NCI-H2081 (cell line): ENCODE results near the gene ADAM19.
A peak's percentile ranks its signal among the peaks of the same experiment; 100 is the strongest.
"Not testable (repeated sequence)": the region's sequence is repeated elsewhere in the genome, so short reads cannot be mapped to it uniquely, and the experiment has no call there.

Experiments used
- DNase-seq, 2 experiments: peaks; one replicate each; lab custom pipeline; 2025; lab: John Stamatoyannopoulos, UW

The ADAM19 gene

DNA sequence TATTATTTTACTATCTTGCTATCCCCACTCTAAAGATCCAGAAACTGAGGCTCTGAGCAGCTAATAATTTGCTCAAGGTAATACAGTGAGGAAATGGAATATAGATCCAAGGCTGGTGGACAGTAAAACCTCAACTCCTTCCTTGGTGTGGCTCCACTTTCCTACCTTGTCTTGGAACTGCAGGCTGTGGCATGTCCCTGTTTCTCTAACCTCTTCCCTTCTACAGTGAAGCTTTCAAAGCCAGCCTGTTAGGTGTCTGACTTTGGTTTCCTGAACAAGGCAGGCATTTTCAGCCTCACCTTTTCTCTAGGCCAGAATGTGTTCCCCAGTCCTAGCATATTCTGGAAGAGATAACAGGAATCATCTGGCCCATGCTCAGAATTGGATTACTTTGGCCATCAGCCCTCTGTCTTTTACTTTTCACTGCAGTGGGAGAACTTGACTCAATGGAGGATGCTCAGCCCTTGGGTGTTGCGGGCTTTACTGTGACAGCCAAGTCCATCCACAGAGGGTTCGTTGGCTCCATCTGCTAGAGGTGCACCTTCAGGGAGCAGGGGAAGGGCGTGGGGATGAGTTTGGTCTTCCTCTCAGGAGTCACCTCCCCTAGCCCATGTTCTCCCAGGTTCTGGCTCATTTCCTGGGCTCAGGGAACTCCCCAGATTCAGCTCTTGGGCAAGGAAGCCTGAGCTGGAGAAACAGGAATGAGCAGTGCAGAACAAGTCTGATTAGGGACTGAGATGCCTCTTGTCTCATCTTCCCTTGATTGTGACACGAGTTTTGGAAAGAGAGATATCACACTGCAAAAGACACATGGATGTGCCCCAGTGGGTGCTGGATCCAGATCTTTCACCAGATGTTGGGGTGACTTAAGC lies 114.4 kb downstream of the ADAM19 start:
- DNase-seq, result no peak

DNA sequence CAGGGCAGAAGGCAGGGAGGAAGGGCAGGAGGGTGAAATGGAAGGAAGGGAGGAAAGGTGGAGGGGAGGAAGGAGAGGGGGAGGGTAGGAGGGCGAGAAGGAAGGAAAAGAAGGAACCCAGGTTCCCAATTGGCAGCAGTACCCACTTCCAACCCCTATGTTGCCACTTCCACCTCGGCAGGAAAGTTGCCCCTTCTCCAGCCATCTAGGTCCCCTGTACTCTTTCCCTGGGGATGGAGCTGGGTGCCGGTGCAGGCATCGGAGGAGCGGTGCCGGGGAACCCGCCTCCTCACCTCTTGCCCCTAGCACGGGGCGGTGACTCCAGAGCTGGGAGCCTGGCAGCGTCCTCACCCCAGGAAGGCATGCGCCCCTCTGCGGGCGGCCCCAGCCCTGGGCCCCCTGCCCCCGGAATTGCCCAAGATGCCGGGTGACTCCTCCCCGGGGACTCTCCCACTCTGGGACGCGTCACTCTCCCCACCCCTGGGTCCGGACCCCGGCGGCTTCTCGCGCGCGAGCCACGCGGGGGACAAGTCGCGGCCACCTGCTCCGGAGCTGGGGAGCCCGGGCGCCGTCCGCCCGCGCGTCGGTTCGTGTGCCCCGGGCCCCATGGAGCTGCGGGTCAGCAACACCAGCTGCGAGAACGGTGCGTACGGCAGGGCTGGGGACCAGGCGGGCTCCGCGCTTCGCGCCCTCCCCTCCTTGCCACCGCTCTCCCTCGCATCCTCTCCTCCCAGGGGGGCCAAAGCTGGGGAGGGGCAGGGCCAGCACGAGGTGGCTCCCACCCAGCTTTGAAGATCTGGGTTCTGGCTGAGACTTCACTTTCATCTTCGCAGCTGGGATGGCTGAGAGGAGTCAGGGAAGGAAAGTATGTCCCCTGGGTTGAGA lies 115.6 kb downstream of the ADAM19 start, which contains the start of gene NIPAL4:
NIPAL4 (plus strand) TSS at position 499 of the 885 bp plus-strand sequence; CDS start at position 607, 108 bp downstream.
- DNase-seq, result peak in 1 of 2 experiments; percentile 37

DNA sequence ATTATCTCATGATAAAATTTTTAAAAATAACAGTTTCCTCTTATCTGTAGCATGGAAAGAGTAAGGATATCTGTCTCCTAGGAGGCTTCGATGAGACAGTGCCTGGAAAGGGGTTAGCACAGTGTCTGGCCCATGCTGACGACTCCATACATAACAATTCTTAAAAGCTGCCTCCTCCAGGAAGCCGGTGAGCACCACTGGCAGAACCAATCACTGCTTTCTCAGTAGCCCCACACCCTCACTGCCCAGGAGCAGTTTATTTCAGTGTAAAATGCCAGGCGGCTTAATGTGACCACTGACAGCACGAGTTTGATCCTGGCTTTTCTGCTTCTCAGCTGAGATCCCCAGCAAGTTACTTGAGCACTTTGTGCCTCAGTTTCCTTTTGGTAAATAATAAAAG lies 116.7 kb downstream of the ADAM19 start:
- no peak for DNase-seq

DNA sequence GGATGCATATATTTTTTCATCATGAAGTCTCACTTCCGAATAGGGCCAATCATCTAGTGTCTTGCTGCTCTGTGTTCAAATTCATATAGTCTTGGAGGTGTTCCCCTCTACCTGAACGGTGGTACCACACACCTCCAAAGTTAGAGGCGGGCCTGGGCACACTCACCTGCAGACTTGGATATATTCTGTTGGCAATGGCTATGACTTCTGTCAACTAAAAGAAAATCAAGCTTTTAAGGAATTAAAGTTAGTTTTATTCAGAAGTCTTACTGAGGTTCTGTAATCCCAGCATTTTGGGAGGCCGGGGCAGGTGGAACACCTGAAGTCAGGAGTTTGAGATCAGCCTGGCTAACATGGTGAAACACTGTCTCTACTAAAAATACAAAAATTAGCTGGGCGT lies 118.2 kb downstream of the ADAM19 start:
- no peak for DNase-seq

DNA sequence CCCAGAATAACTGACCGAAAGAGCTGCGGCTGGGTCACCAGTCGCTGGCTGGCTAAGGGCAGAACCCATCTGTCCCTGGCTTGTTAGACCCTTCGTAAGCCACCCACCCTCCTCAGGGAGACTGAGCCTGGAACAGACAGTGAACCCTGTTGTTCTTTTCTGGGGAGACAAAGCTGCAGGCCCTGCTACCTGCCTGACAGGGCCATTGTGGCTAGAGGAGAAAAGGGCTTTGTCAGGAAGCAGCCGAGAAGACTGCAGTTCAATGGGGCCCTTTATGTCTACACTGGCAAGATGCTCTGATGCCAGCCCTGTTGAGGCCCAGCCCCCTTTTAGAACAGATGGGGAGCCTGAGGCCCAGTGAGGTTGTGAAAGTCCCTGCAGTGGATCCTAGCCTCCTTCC lies 119.3 kb downstream of the ADAM19 start:
- DNase-seq, result no peak

DNA sequence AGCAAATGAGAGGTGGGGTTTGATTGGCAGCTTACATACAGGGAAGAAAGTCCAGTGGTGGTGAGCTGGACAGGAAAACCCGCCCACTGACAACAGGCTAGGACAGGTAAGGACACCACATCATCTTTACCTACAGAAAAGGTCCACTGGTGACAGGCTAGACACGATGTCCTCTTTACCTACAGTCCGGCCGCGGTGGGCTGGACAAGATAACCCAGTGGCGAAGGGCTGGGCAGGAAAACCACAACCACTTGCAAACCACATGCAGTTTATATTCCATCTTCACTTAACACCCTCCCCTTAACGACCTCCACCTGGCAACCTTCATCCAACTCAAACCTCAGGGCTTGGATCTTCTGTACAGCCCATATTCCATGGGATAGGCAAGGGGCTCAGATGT lies 120.5 kb downstream of the ADAM19 start:
- no peak for DNase-seq

DNA sequence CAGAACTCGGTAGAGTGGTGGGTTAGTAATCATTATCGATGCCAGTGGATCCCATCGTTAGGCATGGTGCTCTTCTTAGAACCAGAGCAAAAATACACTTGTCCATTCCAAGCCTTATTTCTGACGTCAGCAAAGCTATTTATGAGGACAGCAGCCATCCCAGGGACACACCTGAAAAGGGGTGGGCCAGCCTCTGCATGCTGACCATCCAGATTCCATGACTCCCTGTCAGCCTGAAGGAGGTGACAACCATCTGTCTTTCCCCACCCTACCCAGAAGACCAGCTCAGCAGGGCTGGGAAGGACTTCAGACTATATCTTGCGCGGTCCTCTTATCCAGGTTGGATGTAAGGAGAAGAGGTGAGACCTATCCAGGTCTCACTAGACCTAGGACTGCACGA lies 121.3 kb downstream of the ADAM19 start:
- no peak for DNase-seq

DNA sequence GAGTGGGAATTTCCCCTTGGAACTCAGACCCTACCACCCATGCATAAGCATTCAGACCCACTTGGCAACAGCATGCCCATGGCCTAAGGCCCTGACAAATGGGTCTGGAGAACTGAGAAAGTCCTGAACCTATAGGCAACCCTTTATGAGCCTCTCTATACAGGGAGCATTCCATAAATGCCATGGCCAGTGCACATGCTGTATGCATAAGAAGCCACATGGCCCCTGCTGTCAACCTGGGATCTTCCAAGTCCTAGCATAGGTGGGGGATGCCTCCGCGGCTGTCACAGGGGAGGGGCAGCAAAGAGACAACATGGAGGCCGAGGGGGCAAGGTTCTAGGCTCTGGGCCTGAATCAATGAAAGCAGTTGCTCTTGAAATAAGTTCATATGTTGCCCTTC lies 123.8 kb downstream of the ADAM19 start:
- DNase-seq, result no peak

DNA sequence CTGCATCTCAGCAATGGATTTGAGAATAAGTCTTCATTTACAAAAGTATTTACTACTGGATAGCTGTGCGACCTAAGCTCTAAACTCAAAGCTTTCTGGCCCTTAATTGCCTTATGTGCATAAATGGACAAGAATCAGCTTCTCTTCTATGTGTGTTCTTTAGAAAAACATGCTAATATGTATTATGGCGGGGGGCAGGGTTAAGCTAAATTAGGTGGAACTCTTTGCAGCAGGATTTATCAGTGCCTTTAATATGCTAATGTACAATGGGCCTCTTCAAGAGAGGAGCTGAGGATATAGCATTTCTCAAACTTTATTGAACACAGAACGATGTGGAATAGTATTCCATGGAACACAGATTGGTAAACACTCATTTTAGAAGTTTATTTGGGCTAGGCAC lies 125.6 kb downstream of the ADAM19 start:
- DNase-seq, result no peak

DNA sequence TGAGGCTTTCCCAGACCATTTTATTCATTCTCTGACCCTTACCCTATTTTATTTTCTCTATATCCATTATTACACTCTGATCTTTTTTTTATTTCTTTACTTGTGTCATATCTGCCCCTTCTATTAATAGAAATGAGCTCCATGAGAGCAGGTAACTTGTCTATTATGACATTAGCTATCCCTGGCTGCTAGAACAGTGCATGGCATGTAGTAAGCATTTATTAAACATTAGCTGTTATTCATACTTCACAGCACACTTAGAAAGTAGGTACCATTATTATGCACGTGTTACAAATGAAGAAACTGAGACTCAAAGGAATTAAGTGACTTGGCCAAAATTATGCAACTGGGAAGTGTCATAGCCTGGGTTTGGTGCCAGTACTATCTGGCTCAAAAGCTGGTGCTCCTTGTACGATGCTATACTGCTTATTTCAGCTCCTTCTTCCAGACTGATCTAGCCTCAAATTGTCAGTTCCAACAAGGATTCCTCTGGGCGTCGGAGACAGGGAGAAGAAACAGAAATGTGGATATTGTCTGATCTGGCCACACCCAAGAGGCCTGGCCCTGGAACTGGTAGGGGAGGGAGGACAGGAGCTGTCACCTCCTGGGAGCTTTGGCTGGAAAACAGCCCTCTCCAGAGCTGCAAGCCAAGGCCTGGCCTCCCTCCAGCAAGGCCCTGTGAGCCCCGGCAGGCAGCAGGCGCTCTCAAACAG lies 126.4 kb downstream of the ADAM19 start:
- DNase-seq, result peak; percentile 62 to 83

DNA sequence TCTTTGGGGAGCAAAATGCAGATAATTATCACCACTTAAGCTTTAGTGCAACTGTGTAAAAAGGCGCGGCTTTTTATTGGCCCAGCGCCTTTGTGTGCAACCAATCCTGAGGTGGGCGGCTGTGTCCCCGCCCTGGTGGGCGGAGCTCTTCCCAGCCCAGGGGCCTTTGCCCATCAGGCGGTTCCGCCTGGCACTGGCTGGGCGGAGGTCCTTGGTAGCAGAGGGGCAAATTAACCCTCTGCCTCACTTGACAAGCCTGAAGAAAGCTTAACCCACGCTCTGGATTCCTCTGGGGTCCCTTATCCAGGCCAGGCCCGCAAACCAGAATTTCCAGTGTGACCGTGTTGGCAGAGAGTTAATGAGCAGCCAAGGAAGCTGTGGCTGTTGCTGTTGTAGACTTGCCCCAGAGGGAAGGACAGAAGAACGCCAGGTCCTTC lies 128.4 kb downstream of the ADAM19 start:
- no peak for DNase-seq

DNA sequence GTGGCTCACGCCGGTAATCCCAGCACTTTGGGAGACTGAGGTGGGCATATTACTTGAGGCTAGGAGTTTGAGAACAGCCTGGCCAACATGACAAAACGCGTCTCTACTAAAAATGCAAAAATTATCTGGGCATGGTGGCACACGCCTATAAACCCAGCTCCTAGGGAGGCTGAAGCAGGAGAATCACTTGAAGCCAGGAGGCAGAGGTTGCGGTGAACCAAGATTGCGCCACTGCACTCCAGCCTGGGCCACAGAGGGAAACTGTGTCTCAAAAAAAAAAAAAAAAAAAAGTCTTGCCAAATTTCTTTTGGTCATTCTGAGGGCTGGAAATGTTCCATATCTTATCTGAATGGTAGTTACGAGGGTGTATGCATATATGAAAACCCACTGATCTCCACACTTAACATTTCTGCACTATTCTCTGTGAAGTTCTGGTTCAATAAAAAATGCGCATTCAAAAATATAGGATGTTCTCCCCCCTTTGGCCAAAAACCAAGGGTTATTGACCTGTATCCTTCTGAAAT lies 129.1 kb downstream of the ADAM19 start:
- DNase-seq, result no peak

DNA sequence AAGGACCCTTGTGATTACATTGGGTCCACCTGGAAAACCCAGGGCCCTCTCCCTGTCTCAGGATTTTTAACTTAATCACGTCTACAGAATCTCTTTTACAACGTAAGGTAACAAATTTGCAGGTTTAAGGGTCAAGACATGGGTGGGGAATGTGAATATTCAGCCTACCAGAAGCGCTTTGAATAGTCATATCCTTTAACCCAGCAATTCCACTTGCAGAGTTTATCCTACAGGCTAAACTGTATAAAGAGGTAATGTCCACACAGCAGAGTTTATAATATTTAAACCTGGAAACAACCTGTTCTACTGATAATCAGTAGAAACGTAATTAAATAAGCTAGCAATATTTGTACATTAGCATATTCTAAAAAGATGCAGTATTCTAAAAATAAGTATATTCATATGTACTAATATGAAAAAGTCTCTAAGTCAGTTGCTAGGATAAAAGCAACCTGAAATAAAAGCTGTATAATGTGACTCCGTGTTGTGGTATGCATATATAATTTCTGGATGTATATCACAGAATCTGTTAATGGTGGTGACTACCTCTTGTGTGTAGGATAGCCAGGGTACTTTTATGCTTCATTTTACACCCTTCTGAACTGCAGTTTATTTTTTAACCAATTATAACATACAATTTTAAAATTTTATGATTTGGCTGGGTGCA lies 129.7 kb downstream of the ADAM19 start:
- DNase-seq, result no peak

DNA sequence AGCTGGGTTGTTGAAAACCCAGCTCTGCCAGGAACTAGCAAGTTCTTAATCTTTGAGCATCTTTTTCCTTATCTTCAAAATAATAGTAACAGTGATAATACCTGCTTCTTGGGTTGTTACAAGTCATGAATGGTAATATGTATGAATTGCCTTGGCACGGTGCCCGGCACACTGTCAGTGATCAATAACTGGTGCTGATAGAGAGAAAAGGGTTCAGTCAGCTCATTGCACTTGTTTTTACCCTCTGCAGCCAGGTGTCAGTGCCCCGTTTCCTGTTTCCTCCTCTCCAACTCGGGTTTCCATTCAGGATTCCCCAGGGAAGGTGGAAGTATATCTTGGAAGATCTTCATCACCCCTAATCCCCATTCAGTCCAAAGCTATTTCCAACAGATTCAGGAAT lies 131.4 kb downstream of the ADAM19 start:
- DNase-seq, result peak in 1 of 2 experiments; percentile 43

DNA sequence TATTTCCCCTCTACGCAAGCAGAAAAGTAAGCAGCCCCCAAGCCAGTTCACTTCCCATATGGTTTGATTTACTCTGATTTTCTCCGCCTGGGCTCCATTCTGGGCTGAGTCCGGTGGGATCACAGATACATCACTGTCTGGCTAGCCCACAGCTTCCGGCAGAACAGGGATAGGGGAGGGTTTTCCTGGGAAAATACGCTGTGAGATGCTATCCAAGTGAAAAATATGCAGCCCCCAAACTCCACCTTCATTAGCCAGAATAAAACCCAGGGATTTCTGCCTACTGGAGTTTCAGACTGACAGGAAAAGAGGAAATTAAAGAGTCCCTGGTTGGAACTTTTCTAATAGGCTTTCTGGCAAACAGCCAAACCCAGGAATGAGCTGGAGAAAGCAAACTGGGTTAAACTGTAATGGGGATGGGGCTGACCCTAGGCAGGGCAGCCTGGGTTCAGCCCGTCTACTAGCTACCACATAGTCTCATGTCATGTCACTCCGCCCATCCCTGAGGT lies 132.5 kb downstream of the ADAM19 start:
- DNase-seq, result peak; percentile 45 to 68

DNA sequence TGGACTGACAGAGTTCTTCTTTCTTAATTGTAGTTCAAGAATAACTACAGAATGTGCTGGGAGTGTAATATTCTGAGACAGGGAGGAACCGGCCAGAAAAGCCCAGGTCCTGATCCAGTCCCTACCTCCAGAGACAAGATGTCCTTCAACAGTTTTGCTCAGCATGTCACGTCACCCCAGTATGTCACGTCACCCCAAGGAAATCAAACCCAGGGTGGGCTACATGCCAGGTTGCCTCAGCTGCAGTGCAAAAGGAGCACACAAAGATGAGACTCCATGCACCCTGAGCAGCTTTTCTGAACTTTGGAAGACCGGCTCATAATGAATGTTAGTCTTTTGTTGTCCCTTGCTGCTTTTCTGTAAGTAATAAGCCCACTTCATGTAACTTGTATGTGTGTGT lies 141.5 kb downstream of the ADAM19 start:
- no peak for DNase-seq

DNA sequence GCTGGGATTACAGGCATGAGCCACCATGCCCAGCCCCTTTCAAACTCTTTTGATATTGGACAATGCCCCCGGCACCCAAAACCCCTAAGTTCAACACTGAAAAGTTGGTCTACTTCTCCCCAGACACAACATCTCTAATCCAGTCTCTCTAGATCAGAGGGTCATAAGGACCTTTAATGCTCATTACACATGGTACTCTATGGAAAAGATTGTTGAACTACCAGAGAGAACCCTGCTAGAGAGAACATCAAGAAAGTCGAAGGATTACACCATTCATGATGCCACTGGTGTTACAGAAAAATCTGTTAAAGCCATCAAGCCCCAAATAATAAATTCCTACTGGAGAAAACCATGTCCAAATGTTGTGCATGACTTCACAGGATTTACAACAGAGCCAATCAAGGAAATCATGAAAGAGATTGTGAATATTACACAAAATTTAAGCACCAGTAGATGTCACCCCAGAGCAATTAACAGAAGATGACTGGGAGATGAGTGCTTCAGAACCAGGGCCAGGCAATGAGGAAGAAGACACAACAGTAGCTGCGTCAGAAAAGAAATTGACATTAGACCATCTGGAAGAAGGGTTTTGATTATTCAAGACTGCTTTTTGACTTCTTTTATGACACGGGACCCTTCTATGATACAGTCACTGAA lies 143.9 kb downstream of the ADAM19 start:
- DNase-seq, result peak in 1 of 2 experiments; percentile 54

DNA sequence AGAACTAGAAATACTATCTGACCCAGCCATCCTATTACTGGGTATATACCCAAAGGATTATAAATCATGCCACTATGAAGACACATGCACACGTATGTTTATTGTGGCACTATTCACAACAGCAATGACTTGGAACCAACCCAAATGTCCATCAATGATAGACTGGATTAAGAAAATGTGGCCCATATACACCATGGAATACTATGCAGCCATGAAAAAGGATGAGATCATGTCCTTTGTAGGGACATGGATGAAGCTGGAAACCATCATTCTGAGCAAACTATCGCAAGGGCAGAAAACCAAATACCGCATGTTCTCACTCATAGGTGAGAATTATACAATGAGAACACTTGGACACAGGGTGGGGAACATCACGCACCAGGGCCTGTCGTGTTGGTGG lies 145.7 kb downstream of the ADAM19 start:
- DNase-seq, result not testable (repeated sequence)
